ENCODE results near the gene DYDC1.

DYDC1 gene

DNA sequence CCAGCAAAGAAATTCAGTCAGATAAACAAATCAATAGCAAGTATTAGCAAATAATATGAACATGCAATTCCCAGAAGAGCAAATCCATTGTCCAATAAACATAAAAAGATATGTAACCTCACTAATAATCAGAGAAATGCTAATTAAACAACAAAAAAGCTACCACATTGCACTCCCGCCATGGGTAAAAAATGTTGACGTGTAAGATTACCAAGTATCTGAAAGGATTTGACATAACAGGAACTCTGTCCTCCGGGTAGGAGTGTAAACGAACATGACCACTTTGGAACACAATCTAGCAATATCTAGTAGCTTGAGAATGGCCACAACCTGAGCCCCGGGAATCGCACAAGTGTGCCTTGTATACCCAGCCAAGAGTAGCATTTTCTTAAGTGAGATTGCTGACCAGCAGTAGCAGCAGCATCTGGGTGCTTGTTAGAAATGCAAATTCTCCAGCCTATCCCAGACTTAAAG lies 31.6 kb downstream of the DYDC1 start:
- TF ChIP-seq TSHZ2 (CRISPR knock-in tag; IDR thresholded peaks at IDR 0.05) (no peak), PATZ1 (CRISPR knock-in tag; IDR thresholded peaks at IDR 0.05; ENCODE audit: borderline replicate concordance) (no peak)
- no peak for ATAC-seq

GRCh38 chr10:80324086-80324485 lies 32.5 kb downstream of the DYDC1 start:
- peak; percentile 72 for ATAC-seq
- no peak for TF ChIP-seq CREB5 (CRISPR knock-in tag; IDR thresholded peaks at IDR 0.05; ENCODE audit: low read depth)
- TF ChIP-seq ZC3H10 (CRISPR knock-in tag; IDR thresholded peaks at IDR 0.05) = no peak
- no peak for TF ChIP-seq POU6F1 (CRISPR knock-in tag; IDR thresholded peaks at IDR 0.05; ENCODE audit: borderline replicate concordance, low read depth)
- no peak for TF ChIP-seq BACH2 (CRISPR knock-in tag; IDR thresholded peaks at IDR 0.05; ENCODE audit: borderline replicate concordance)

- ATAC-seq = no peak
- no peak for TF ChIP-seq SNAI2 (CRISPR knock-in tag; IDR thresholded peaks at IDR 0.05)
- no peak for TF ChIP-seq ARNTL (CRISPR knock-in tag; IDR thresholded peaks at IDR 0.05; ENCODE audit: borderline replicate concordance, low read depth)
- TF ChIP-seq RARB (CRISPR knock-in tag; IDR thresholded peaks at IDR 0.05) = no peak
- TF ChIP-seq ZNF70 (CRISPR knock-in tag; IDR thresholded peaks at IDR 0.05) = no peak
- TF ChIP-seq CSDC2 (CRISPR knock-in tag; IDR thresholded peaks at IDR 0.05) = no peak
- no peak for TF ChIP-seq ESRRG (CRISPR knock-in tag; IDR thresholded peaks at IDR 0.05)
- TF ChIP-seq ZNF8 (CRISPR knock-in tag; IDR thresholded peaks at IDR 0.05) = no peak
- TF ChIP-seq ZNF565 (CRISPR knock-in tag; conservative IDR thresholded peaks at IDR 0.05; ENCODE audit: low read depth) = no peak
- TF ChIP-seq POU6F1 (CRISPR knock-in tag; IDR thresholded peaks at IDR 0.05; ENCODE audit: borderline replicate concordance, low read depth) = no peak
- no peak for TF ChIP-seq CSRNP3 (CRISPR knock-in tag; IDR thresholded peaks at IDR 0.05)
- TF ChIP-seq TCF4 (CRISPR knock-in tag; IDR thresholded peaks at IDR 0.05; ENCODE audit: borderline replicate concordance) = no peak
These were observed 33.2 kb downstream of the DYDC1 start for GRCh38 chr10:80323311-80323710.

DNA sequence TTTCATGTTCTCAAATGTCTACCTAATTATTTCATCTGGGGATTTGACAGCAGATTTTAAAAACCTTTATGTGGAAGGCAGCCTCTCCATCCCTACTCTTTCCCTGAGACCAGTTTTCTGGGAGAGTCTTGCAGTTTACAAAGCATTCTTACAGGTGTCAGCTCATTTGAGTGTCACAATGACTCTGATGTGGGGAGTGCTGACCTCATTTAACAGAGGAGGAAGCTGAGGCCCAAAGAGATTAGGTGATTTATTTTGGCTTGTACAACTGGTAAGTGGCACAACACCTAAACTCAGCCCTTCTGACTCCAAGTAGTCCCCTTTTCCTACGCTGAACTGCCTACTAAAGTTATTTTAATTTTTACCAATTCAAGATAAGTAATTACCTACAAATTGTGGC lies 33.8 kb downstream of the DYDC1 start:
- no peak for ATAC-seq
- TF ChIP-seq RARB (CRISPR knock-in tag; IDR thresholded peaks at IDR 0.05) (no peak), ESRRG (CRISPR knock-in tag; IDR thresholded peaks at IDR 0.05) (no peak), ZFP30 (CRISPR knock-in tag; IDR thresholded peaks at IDR 0.05) (no peak), ISL1 (CRISPR knock-in tag; IDR thresholded peaks at IDR 0.05) (no peak), POU6F1 (CRISPR knock-in tag; IDR thresholded peaks at IDR 0.05; ENCODE audit: borderline replicate concordance, low read depth) (no peak), ARNTL (CRISPR knock-in tag; IDR thresholded peaks at IDR 0.05; ENCODE audit: borderline replicate concordance, low read depth) (no peak), SNAI2 (CRISPR knock-in tag; IDR thresholded peaks at IDR 0.05) (no peak), ZC3H10 (CRISPR knock-in tag; IDR thresholded peaks at IDR 0.05) (no peak), BACH2 (CRISPR knock-in tag; IDR thresholded peaks at IDR 0.05; ENCODE audit: borderline replicate concordance) (no peak), PPARA (CRISPR knock-in tag; IDR thresholded peaks at IDR 0.05; ENCODE audit: borderline replicate concordance) (no peak), CSDC2 (CRISPR knock-in tag; IDR thresholded peaks at IDR 0.05) (no peak), CSRNP3 (CRISPR knock-in tag; IDR thresholded peaks at IDR 0.05) (no peak), TOX (CRISPR knock-in tag; IDR thresholded peaks at IDR 0.05; ENCODE audit: borderline replicate concordance) (no peak), OSR1 (CRISPR knock-in tag; IDR thresholded peaks at IDR 0.05) (no peak)
